ENCODE data around the gene MBOAT2. TPM values are rescaled to one million over a fixed set of nuclear protein-coding genes. Genes with fewer than 3 reads are reported as not detected.
"Not testable (repeated sequence)": the region's sequence is repeated elsewhere in the genome, so short reads cannot be mapped to it uniquely, and the experiment has no call there.

The MBOAT2 gene
- polyA plus RNA-seq, 4 donors: 1.4 to 15.8 (median 2.5) TPM

- not testable (repeated sequence) for H3K4me1 ChIP-seq (ENCODE audit: control insufficient read depth in 3 of 3, insufficient read depth in 2 of 3, low read depth in 1 of 3, low read length in 2 of 3); H3K36me3 ChIP-seq (ENCODE audit: control insufficient read depth in 3 of 3, insufficient read depth in 2 of 3, low read depth in 1 of 3, low read length in 3 of 3); FAIRE-seq; H3K27me3 ChIP-seq (ENCODE audit: control insufficient read depth in 3 of 3, insufficient read depth in 3 of 3, low read length in 3 of 3); H3K4me3 ChIP-seq (ENCODE audit: low read depth in 1 of 3, low read length in 3 of 3); DNase-seq; H3K27ac ChIP-seq (ENCODE audit: low read depth in 1 of 3, low read length in 2 of 3); H3K9me3 ChIP-seq (ENCODE audit: control insufficient read depth in 2 of 2, insufficient read depth in 1 of 2, low read depth in 1 of 2, low read length in 1 of 2)
- 88 to 97% (median 91%) methylated on average over 2 of the region's 2 CpGs for WGBS, 3 donors
Measured at GRCh38 chr2:8969348-8969747, 34.1 kb downstream of the MBOAT2 start.

- no peak overlapping the region for H3K27ac ChIP-seq (ENCODE audit: low read depth in 1 of 3, low read length in 2 of 3)
- no peaks in the 10 kb centered on the region for H3K27me3 ChIP-seq (ENCODE audit: control insufficient read depth in 3 of 3, insufficient read depth in 3 of 3, low read length in 3 of 3)
- peak; percentile 7 to 19 for DNase-seq
- H3K9me3 ChIP-seq (ENCODE audit: control insufficient read depth in 2 of 2, insufficient read depth in 1 of 2, low read depth in 1 of 2, low read length in 1 of 2): no peaks in the 10 kb centered on the region
- WGBS, 3 donors: 44 to 71% (median 61%) methylated on average over 9 of the region's 9 CpGs
- H3K4me3 ChIP-seq (ENCODE audit: low read depth in 1 of 3, low read length in 3 of 3): no peak overlapping the region
- FAIRE-seq: no peak
- no peaks in the 10 kb centered on the region for H3K4me1 ChIP-seq (ENCODE audit: control insufficient read depth in 3 of 3, insufficient read depth in 2 of 3, low read depth in 1 of 3, low read length in 2 of 3)
- no peaks in the 10 kb centered on the region for H3K36me3 ChIP-seq (ENCODE audit: control insufficient read depth in 3 of 3, insufficient read depth in 2 of 3, low read depth in 1 of 3, low read length in 3 of 3)
Measured at GRCh38 chr2:8966123-8966908, 37.2 kb downstream of the MBOAT2 start.

GRCh38 chr2:8965216-8965969 is 38.1 kb downstream of the MBOAT2 start:
- no peak for FAIRE-seq
- Histone ChIP-seq H3K36me3 (ENCODE audit: control insufficient read depth in 3 of 3, insufficient read depth in 2 of 3, low read depth in 1 of 3, low read length in 3 of 3) (no peaks in the 10 kb centered on the region), H3K27ac (ENCODE audit: low read depth in 1 of 3, low read length in 2 of 3) (no peak overlapping the region), H3K27me3 (ENCODE audit: control insufficient read depth in 3 of 3, insufficient read depth in 3 of 3, low read length in 3 of 3) (peaks cover 0 to 2% (median 0%) of the 10 kb centered on the region in 3 donors), H3K4me1 (ENCODE audit: control insufficient read depth in 3 of 3, insufficient read depth in 2 of 3, low read depth in 1 of 3, low read length in 2 of 3) (no peaks in the 10 kb centered on the region), H3K9me3 (ENCODE audit: control insufficient read depth in 2 of 2, insufficient read depth in 1 of 2, low read depth in 1 of 2, low read length in 1 of 2) (no peaks in the 10 kb centered on the region), H3K4me3 (ENCODE audit: low read depth in 1 of 3, low read length in 3 of 3) (no peak overlapping the region)
- DNase-seq: no peak
- 36 to 63% (median 54%) methylated on average over 8 of the region's 8 CpGs for WGBS, 3 donors

- DNase-seq: no peak
- 69 to 85% (median 75%) methylated on average over 6 of the region's 6 CpGs for WGBS, 3 donors
- no peaks in the 10 kb centered on the region for H3K4me1 ChIP-seq (ENCODE audit: control insufficient read depth in 3 of 3, insufficient read depth in 2 of 3, low read depth in 1 of 3, low read length in 2 of 3)
- H3K27me3 ChIP-seq (ENCODE audit: control insufficient read depth in 3 of 3, insufficient read depth in 3 of 3, low read length in 3 of 3): peaks cover 0 to 2% (median 0%) of the 10 kb centered on the region in 3 donors
- no peak overlapping the region for H3K27ac ChIP-seq (ENCODE audit: low read depth in 1 of 3, low read length in 2 of 3)
- H3K9me3 ChIP-seq (ENCODE audit: control insufficient read depth in 2 of 2, insufficient read depth in 1 of 2, low read depth in 1 of 2, low read length in 1 of 2): no peaks in the 10 kb centered on the region
- FAIRE-seq: no peak
- H3K36me3 ChIP-seq (ENCODE audit: control insufficient read depth in 3 of 3, insufficient read depth in 2 of 3, low read depth in 1 of 3, low read length in 3 of 3): no peaks in the 10 kb centered on the region
- no peak overlapping the region for H3K4me3 ChIP-seq (ENCODE audit: low read depth in 1 of 3, low read length in 3 of 3)
Measured at GRCh38 chr2:8962890-8963289, 40.6 kb downstream of the MBOAT2 start.

- peaks cover 0 to 15% of the 10 kb centered on the region in 2 donors for H3K9me3 ChIP-seq (ENCODE audit: control insufficient read depth in 2 of 2, insufficient read depth in 1 of 2, low read depth in 1 of 2, low read length in 1 of 2)
- H3K36me3 ChIP-seq (ENCODE audit: control insufficient read depth in 3 of 3, insufficient read depth in 2 of 3, low read depth in 1 of 3, low read length in 3 of 3): peaks cover 0 to 11% (median 0%) of the 10 kb centered on the region in 3 donors
- H3K27me3 ChIP-seq (ENCODE audit: control insufficient read depth in 3 of 3, insufficient read depth in 3 of 3, low read length in 3 of 3): peaks cover 0 to 2% (median 0%) of the 10 kb centered on the region in 3 donors
- 66 to 92% (median 67%) methylated on average over 4 of the region's 4 CpGs for WGBS, 3 donors
- FAIRE-seq (no peak), DNase-seq (no peak)
- no peak overlapping the region for H3K4me3 ChIP-seq (ENCODE audit: low read depth in 1 of 3, low read length in 3 of 3)
- H3K27ac ChIP-seq (ENCODE audit: low read depth in 1 of 3, low read length in 2 of 3): no peak overlapping the region
- no peaks in the 10 kb centered on the region for H3K4me1 ChIP-seq (ENCODE audit: control insufficient read depth in 3 of 3, insufficient read depth in 2 of 3, low read depth in 1 of 3, low read length in 2 of 3)
Measured at GRCh38 chr2:8957628-8958027, 45.9 kb downstream of the MBOAT2 start.

- no peaks in the 10 kb centered on the region for H3K4me1 ChIP-seq (ENCODE audit: control insufficient read depth in 3 of 3, insufficient read depth in 2 of 3, low read depth in 1 of 3, low read length in 2 of 3)
- WGBS, 3 donors: 90 to 97% (median 93%) methylated on average over 1 of the region's 1 CpG
- peaks cover 0 to 11% (median 0%) of the 10 kb centered on the region in 3 donors for H3K36me3 ChIP-seq (ENCODE audit: control insufficient read depth in 3 of 3, insufficient read depth in 2 of 3, low read depth in 1 of 3, low read length in 3 of 3)
- peaks cover 0 to 2% (median 0%) of the 10 kb centered on the region in 3 donors for H3K27me3 ChIP-seq (ENCODE audit: control insufficient read depth in 3 of 3, insufficient read depth in 3 of 3, low read length in 3 of 3)
- H3K27ac ChIP-seq (ENCODE audit: low read depth in 1 of 3, low read length in 2 of 3): no peak overlapping the region
- DNase-seq: no peak
- H3K4me3 ChIP-seq (ENCODE audit: low read depth in 1 of 3, low read length in 3 of 3): no peak overlapping the region
- no peak for FAIRE-seq
- H3K9me3 ChIP-seq (ENCODE audit: control insufficient read depth in 2 of 2, insufficient read depth in 1 of 2, low read depth in 1 of 2, low read length in 1 of 2): peaks cover 0 to 15% of the 10 kb centered on the region in 2 donors
Measured at GRCh38 chr2:8956774-8957173, 46.7 kb downstream of the MBOAT2 start.

- WGBS, 3 donors: 94 to 98% (median 94%) methylated on average over 3 of the region's 3 CpGs
- no peaks in the 10 kb centered on the region for H3K4me1 ChIP-seq (ENCODE audit: control insufficient read depth in 3 of 3, insufficient read depth in 2 of 3, low read depth in 1 of 3, low read length in 2 of 3)
Measured at GRCh38 chr2:8954990-8955389, 48.5 kb downstream of the MBOAT2 start.

GRCh38 chr2:8953525-8953924 is 50.0 kb downstream of the MBOAT2 start:
- Histone ChIP-seq H3K27ac (ENCODE audit: low read depth in 1 of 3, low read length in 2 of 3) (no peak overlapping the region), H3K27me3 (ENCODE audit: control insufficient read depth in 3 of 3, insufficient read depth in 3 of 3, low read length in 3 of 3) (no peaks in the 10 kb centered on the region), H3K36me3 (ENCODE audit: control insufficient read depth in 3 of 3, insufficient read depth in 2 of 3, low read depth in 1 of 3, low read length in 3 of 3) (peaks cover 0 to 11% (median 0%) of the 10 kb centered on the region in 3 donors), H3K4me3 (ENCODE audit: low read depth in 1 of 3, low read length in 3 of 3) (no peak overlapping the region), H3K4me1 (ENCODE audit: control insufficient read depth in 3 of 3, insufficient read depth in 2 of 3, low read depth in 1 of 3, low read length in 2 of 3) (no peaks in the 10 kb centered on the region), H3K9me3 (ENCODE audit: control insufficient read depth in 2 of 2, insufficient read depth in 1 of 2, low read depth in 1 of 2, low read length in 1 of 2) (peaks cover 0 to 20% of the 10 kb centered on the region in 2 donors)
- FAIRE-seq (no peak), DNase-seq (no peak)
- 83 to 92% (median 87%) methylated on average over 1 of the region's 1 CpG for WGBS, 3 donors

More at GRCh38 chr2:8954990-8955389, 48.5 kb downstream of the MBOAT2 start:
- peaks cover 0 to 20% of the 10 kb centered on the region in 2 donors for H3K9me3 ChIP-seq (ENCODE audit: control insufficient read depth in 2 of 2, insufficient read depth in 1 of 2, low read depth in 1 of 2, low read length in 1 of 2)
- no peak overlapping the region for H3K4me3 ChIP-seq (ENCODE audit: low read depth in 1 of 3, low read length in 3 of 3)
- H3K27ac ChIP-seq (ENCODE audit: low read depth in 1 of 3, low read length in 2 of 3): no peak overlapping the region
- DNase-seq (no peak), FAIRE-seq (no peak)
- no peaks in the 10 kb centered on the region for H3K27me3 ChIP-seq (ENCODE audit: control insufficient read depth in 3 of 3, insufficient read depth in 3 of 3, low read length in 3 of 3)
- peaks cover 0 to 11% (median 0%) of the 10 kb centered on the region in 3 donors for H3K36me3 ChIP-seq (ENCODE audit: control insufficient read depth in 3 of 3, insufficient read depth in 2 of 3, low read depth in 1 of 3, low read length in 3 of 3)

Data from small intestine (tissue), 7 donors.